HUES6 (cell line): Measurements from ENCODE around the gene SYCP2L.
A peak's percentile ranks its signal among the peaks of the same experiment; 100 is the strongest.
"Not testable (repeated sequence)": the region's sequence is repeated elsewhere in the genome, so short reads cannot be mapped to it uniquely, and the experiment has no call there.

Experiments used
- H3K27ac ChIP-seq: 2 replicates; pipeline ENCODE4 v1.7.0; 2013; ENCODE audit warnings: low read depth, mild to moderate bottlenecking, low read length, inconsistent platforms
- H3K27me3 ChIP-seq: 2 replicates; pipeline ENCODE4 v1.6.1; 2013; ENCODE audit warnings: low read length; ENCODE audit not compliant: control insufficient read depth, insufficient read depth
- H3K36me3 ChIP-seq: 2 replicates; pipeline ENCODE4 v1.6.1; 2013; ENCODE audit warnings: low read length; ENCODE audit not compliant: control insufficient read depth, insufficient read depth
- H3K4me1 ChIP-seq: 2 replicates; pipeline ENCODE4 v1.6.1; 2013; ENCODE audit warnings: low read length; ENCODE audit not compliant: control insufficient read depth, insufficient read depth
- H3K4me3 ChIP-seq: 2 replicates; pipeline ENCODE4 v1.5.1; 2013; ENCODE audit warnings: low read depth, low read length
- H3K9ac ChIP-seq: one replicate; pipeline ENCODE4 v1.6.1; 2013; ENCODE audit warnings: mild to moderate bottlenecking, low read length
- H3K9me3 ChIP-seq: 2 replicates; pipeline ENCODE4 v1.6.1; 2013; ENCODE audit warnings: low read depth, low read length; ENCODE audit not compliant: control insufficient read depth, insufficient read depth

SYCP2L gene

GRCh38 chr6:10886691-10887502 lies at the start of gene SYCP2L:
TSS of gene SYCP2L (plus strand) at chr6:10887052. CDS start at chr6:10887127, 75 bp downstream.
- H3K27ac ChIP-seq, result no peak within 1 kb of the TSS
- H3K36me3 ChIP-seq, result no peaks in the 10 kb centered on the region
- H3K27me3 ChIP-seq, result peaks cover 43% of the 10 kb centered on the region
- H3K4me1 ChIP-seq, result no peaks in the 10 kb centered on the region; the same call in 1 of the 2 replicates
- peak within 1 kb of the TSS; percentile 85 for H3K4me3 ChIP-seq
- H3K9me3 ChIP-seq, result no peaks in the 10 kb centered on the region; the same call in 1 of the 2 replicates
- peak within 1 kb of the TSS; percentile 72 for H3K9ac ChIP-seq

GRCh38 chr6:10837622-10837994 lies 49.2 kb upstream of the SYCP2L start:
- Histone ChIP-seq H3K9ac (peak overlapping the region; percentile 76), H3K4me3 (peak overlapping the region; percentile 87), H3K27ac (no peak overlapping the region), H3K27me3 (peaks cover 36% of the 10 kb centered on the region), H3K9me3 (no peaks in the 10 kb centered on the region), H3K4me1 (peaks cover 18% of the 10 kb centered on the region; the same call in 1 of the 2 replicates), H3K36me3 (no peaks in the 10 kb centered on the region)

GRCh38 chr6:10837995-10838793 lies 48.7 kb upstream of the SYCP2L start, which contains the start of gene MAK:
TSS of gene MAK (minus strand) at chr6:10838539. CDS start at chr6:10830648, 7,891 bp downstream.
- no peaks in the 10 kb centered on the region for H3K9me3 ChIP-seq

GRCh38 chr6:10838794-10839333 lies 48.0 kb upstream of the SYCP2L start:
- Histone ChIP-seq H3K36me3 (no peaks in the 10 kb centered on the region), H3K27ac (no peak overlapping the region), H3K9me3 (no peaks in the 10 kb centered on the region), H3K4me3 (peak overlapping the region; percentile 87), H3K4me1 (peaks cover 18% of the 10 kb centered on the region; the same call in 1 of the 2 replicates), H3K27me3 (peaks cover 36% of the 10 kb centered on the region), H3K9ac (no peak overlapping the region)

More at GRCh38 chr6:10837995-10838793, 48.7 kb upstream of the SYCP2L start, which contains the start of gene MAK:
- no peaks in the 10 kb centered on the region for H3K36me3 ChIP-seq
- peak within 1 kb of the TSS; percentile 87 for H3K4me3 ChIP-seq
- H3K9ac ChIP-seq, result peak within 1 kb of the TSS; percentile 76
- peaks cover 36% of the 10 kb centered on the region for H3K27me3 ChIP-seq
- H3K4me1 ChIP-seq, result peaks cover 18% of the 10 kb centered on the region; the same call in 1 of the 2 replicates
- peak within 1 kb of the TSS; percentile 76 for H3K27ac ChIP-seq

- Histone ChIP-seq H3K9me3 (no peaks in the 10 kb centered on the region), H3K36me3 (no peaks in the 10 kb centered on the region), H3K9ac (no peak overlapping the region), H3K4me1 (peaks cover 4% of the 10 kb centered on the region; the same call in 1 of the 2 replicates), H3K27ac (no peak overlapping the region), H3K27me3 (peaks cover 12% of the 10 kb centered on the region; the same call in 1 of the 2 replicates), H3K4me3 (no peak overlapping the region)
These were observed 43.3 kb upstream of the SYCP2L start for GRCh38 chr6:10843554-10843953.

GRCh38 chr6:10847684-10848083 lies 39.2 kb upstream of the SYCP2L start:
- Histone ChIP-seq H3K4me1 (no peaks in the 10 kb centered on the region), H3K9ac (no peak overlapping the region)

GRCh38 chr6:10849901-10850300 lies 37.0 kb upstream of the SYCP2L start:
- H3K4me1 ChIP-seq, result no peaks in the 10 kb centered on the region

More at GRCh38 chr6:10847684-10848083, 39.2 kb upstream of the SYCP2L start:
- Histone ChIP-seq H3K27me3 (no peaks in the 10 kb centered on the region), H3K4me3 (no peak overlapping the region), H3K36me3 (no peaks in the 10 kb centered on the region), H3K9me3 (peaks cover 5% of the 10 kb centered on the region; the same call in 1 of the 2 replicates), H3K27ac (no peak overlapping the region)

GRCh38 chr6:10850728-10851127 lies 36.1 kb upstream of the SYCP2L start:
- no peaks in the 10 kb centered on the region for H3K36me3 ChIP-seq
- no peak overlapping the region for H3K27ac ChIP-seq
- H3K4me1 ChIP-seq, result no peaks in the 10 kb centered on the region

More at GRCh38 chr6:10849901-10850300, 37.0 kb upstream of the SYCP2L start:
- Histone ChIP-seq H3K27ac (no peak overlapping the region), H3K9me3 (peaks cover 17% of the 10 kb centered on the region), H3K36me3 (no peaks in the 10 kb centered on the region), H3K4me3 (no peak overlapping the region), H3K27me3 (no peaks in the 10 kb centered on the region), H3K9ac (no peak overlapping the region)

GRCh38 chr6:10852361-10852960 lies 34.4 kb upstream of the SYCP2L start:
- no peaks in the 10 kb centered on the region for H3K27me3 ChIP-seq
- H3K9ac ChIP-seq, result no peak overlapping the region
- no peak overlapping the region for H3K4me3 ChIP-seq

More at GRCh38 chr6:10850728-10851127, 36.1 kb upstream of the SYCP2L start:
- Histone ChIP-seq H3K4me3 (no peak overlapping the region), H3K27me3 (no peaks in the 10 kb centered on the region), H3K9me3 (peaks cover 22% of the 10 kb centered on the region), H3K9ac (no peak overlapping the region)

GRCh38 chr6:10853849-10854300 lies 33.0 kb upstream of the SYCP2L start:
- peaks cover 22% of the 10 kb centered on the region for H3K9me3 ChIP-seq
- not testable (repeated sequence) for H3K9ac ChIP-seq, H3K4me1 ChIP-seq, H3K27ac ChIP-seq, H3K4me3 ChIP-seq, H3K27me3 ChIP-seq, H3K36me3 ChIP-seq

More at GRCh38 chr6:10852361-10852960, 34.4 kb upstream of the SYCP2L start:
- Histone ChIP-seq H3K36me3 (no peaks in the 10 kb centered on the region), H3K4me1 (no peaks in the 10 kb centered on the region), H3K27ac (no peak overlapping the region), H3K9me3 (peaks cover 22% of the 10 kb centered on the region)
